Gastroesophageal sphincter (tissue), 3 donors: ENCODE measurements around the gene GNS.

ENCODE experiments used
- CTCF ChIP-seq, 4 experiments: fragments of 200-600 bp in 2 of 4; fragments of 450-650 bp in 2 of 4; sonication (generic) in 1 of 4; IDR thresholded peaks; one replicate each; pipeline ENCODE4 v1.5.1; 2017 to 2019; ENCODE audit warnings: antibody characterized with exemption in 4 of 4, mild to moderate bottlenecking in 2 of 4, moderate library complexity in 2 of 4
- EP300 ChIP-seq: sonication (generic); formaldehyde crosslinking; IDR thresholded peaks from one replicate; pipeline ENCODE4 v1.6.1; 2017; ENCODE audit warnings: antibody characterized with exemption, mild to moderate bottlenecking
- POLR2A ChIP-seq, 2 donors: fragments of 450-650 bp; IDR thresholded peaks; one replicate each; pipeline ENCODE4 v1.6.1; 2017; ENCODE audit warnings: antibody characterized with exemption in 2 of 2, mild to moderate bottlenecking in 2 of 2, moderate library complexity in 1 of 2
- POLR2AphosphoS5 ChIP-seq: sonication (generic); formaldehyde crosslinking; IDR thresholded peaks from one replicate; pipeline ENCODE4 v1.6.1; 2017; ENCODE audit warnings: antibody characterized with exemption

GRCh38 chr12:64736771-64737170 lies 22.4 kb downstream of the GNS start:
- no peak for TF ChIP-seq CTCF (IDR thresholded peaks at IDR 0.05)
- TF ChIP-seq EP300: no peak
- no peak for TF ChIP-seq POLR2AphosphoS5
- TF ChIP-seq POLR2A (IDR thresholded peaks at IDR 0.05): no peak
